DOHH2 (cell line): Measurements from ENCODE around the gene PCCA.

Source experiments
- H3F3A ChIP-seq: fragments of 200-600 bp; sonication (generic), shearing (Covaris generic); 2 replicates; pipeline ENCODE4 v1.6.0; 2016; ENCODE audit warnings: antibody characterized with exemption, mild to moderate bottlenecking; ENCODE audit not compliant: control insufficient read depth, insufficient read depth
- H3K27ac ChIP-seq: fragments of 200-600 bp; sonication (generic); 2 replicates; pipeline ENCODE4 v1.5.1; 2014; ENCODE audit warnings: low read depth, mild to moderate bottlenecking, low read length, moderate library complexity
- H3K27me3 ChIP-seq: fragments of 200-600 bp; sonication (generic); 2 replicates; pipeline ENCODE4 v1.6.1; 2014; ENCODE audit warnings: mild to moderate bottlenecking, low read length, mixed read lengths; ENCODE audit not compliant: control insufficient read depth
- H3K36me3 ChIP-seq: fragments of 200-600 bp; sonication (generic); 2 replicates; pipeline ENCODE4 v1.6.1; 2014; ENCODE audit warnings: mild to moderate bottlenecking, low read length, moderate library complexity, mixed read lengths; ENCODE audit not compliant: control insufficient read depth
- H3K4me1 ChIP-seq: fragments of 200-600 bp; sonication (generic); 2 replicates; pipeline ENCODE4 v1.6.1; 2014; ENCODE audit warnings: mild to moderate bottlenecking, low read length, mixed read lengths; ENCODE audit not compliant: control insufficient read depth
- H3K4me2 ChIP-seq: fragments of 200-600 bp; sonication (generic); 2 replicates; pipeline ENCODE4 v1.6.0; 2014; ENCODE audit warnings: mild to moderate bottlenecking, low read length, moderate library complexity
- H3K4me3 ChIP-seq: fragments of 200-600 bp; sonication (generic); 2 replicates; pipeline ENCODE4 v1.5.1; 2014; ENCODE audit warnings: mild to moderate bottlenecking, low read length, mixed read lengths
- H3K79me2 ChIP-seq: fragments of 200-600 bp; sonication (generic); 2 replicates; pipeline ENCODE4 v1.6.1; 2014; ENCODE audit warnings: mild to moderate bottlenecking, low read length, mixed read lengths; ENCODE audit not compliant: control insufficient read depth
- H3K9me2 ChIP-seq: fragments of 200-600 bp; sonication (generic); replicated peaks from 2 replicates; pipeline ENCODE4 v1.6.1; 2014; ENCODE audit warnings: mild to moderate bottlenecking, low read length, mixed read lengths; ENCODE audit not compliant: control insufficient read depth
- H3K9me3 ChIP-seq: fragments of 200-600 bp; sonication (generic); 2 replicates; pipeline ENCODE4 v1.6.1; 2014; ENCODE audit warnings: antibody characterized with exemption, low read length, mixed read lengths; ENCODE audit not compliant: control insufficient read depth, insufficient read depth
- H4K20me1 ChIP-seq: fragments of 200-600 bp; sonication (generic); 2 replicates; pipeline ENCODE4 v1.6.0; 2014; ENCODE audit warnings: low read depth, mild to moderate bottlenecking, antibody characterized with exemption, low read length, moderate library complexity; ENCODE audit not compliant: control insufficient read depth, insufficient read depth
- EZH2phosphoT487 ChIP-seq: fragments of 200-600 bp; sonication (generic); IDR thresholded peaks from 2 replicates; pipeline ENCODE4 v1.6.1; 2017; ENCODE audit warnings: borderline replicate concordance, mild to moderate bottlenecking, antibody characterized with exemption, low read length, moderate library complexity, mixed read lengths
- TF ChIP-seq, protein P1 (sequence below): fragments of 200-600 bp; sonication (generic); IDR thresholded peaks from one replicate; pipeline ENCODE4 v1.5.1; 2014; ENCODE audit warnings: antibody characterized with exemption, mild to moderate bottlenecking, low read depth, low read length; ENCODE audit not compliant: poor library complexity, severe bottlenecking

PCCA gene

GRCh38 chr13:100063333-100063732, 25.6 kb upstream of the PCCA start:
- no peaks in the 10 kb centered on the region for H4K20me1 ChIP-seq
- H3K4me2 ChIP-seq: no peak overlapping the region
- no peaks in the 10 kb centered on the region for H3K4me1 ChIP-seq
- no peaks in the 10 kb centered on the region for H3K79me2 ChIP-seq
- no peak overlapping the region for H3K27ac ChIP-seq
- peaks cover 3% of the 10 kb centered on the region; the same call in 1 of the 2 replicates for H3K9me3 ChIP-seq
- H3F3A ChIP-seq: no peaks in the 10 kb centered on the region
- H3K9me2 ChIP-seq: no peaks in the 10 kb centered on the region
- no peak overlapping the region for H3K4me3 ChIP-seq
- no peaks in the 10 kb centered on the region for H3K27me3 ChIP-seq
- TF ChIP-seq EZH2phosphoT487: no peak
- TF ChIP-seq, protein P1, sequence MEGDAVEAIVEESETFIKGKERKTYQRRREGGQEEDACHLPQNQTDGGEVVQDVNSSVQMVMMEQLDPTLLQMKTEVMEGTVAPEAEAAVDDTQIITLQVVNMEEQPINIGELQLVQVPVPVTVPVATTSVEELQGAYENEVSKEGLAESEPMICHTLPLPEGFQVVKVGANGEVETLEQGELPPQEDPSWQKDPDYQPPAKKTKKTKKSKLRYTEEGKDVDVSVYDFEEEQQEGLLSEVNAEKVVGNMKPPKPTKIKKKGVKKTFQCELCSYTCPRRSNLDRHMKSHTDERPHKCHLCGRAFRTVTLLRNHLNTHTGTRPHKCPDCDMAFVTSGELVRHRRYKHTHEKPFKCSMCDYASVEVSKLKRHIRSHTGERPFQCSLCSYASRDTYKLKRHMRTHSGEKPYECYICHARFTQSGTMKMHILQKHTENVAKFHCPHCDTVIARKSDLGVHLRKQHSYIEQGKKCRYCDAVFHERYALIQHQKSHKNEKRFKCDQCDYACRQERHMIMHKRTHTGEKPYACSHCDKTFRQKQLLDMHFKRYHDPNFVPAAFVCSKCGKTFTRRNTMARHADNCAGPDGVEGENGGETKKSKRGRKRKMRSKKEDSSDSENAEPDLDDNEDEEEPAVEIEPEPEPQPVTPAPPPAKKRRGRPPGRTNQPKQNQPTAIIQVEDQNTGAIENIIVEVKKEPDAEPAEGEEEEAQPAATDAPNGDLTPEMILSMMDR: no peak
- H3K36me3 ChIP-seq: no peaks in the 10 kb centered on the region

GRCh38 chr13:100063906-100064305, 25.0 kb upstream of the PCCA start:
- Histone ChIP-seq H3K4me2 (no peak overlapping the region), H3K4me3 (no peak overlapping the region), H3K9me3 (no peaks in the 10 kb centered on the region), H3K27ac (no peak overlapping the region), H3K36me3 (no peaks in the 10 kb centered on the region), H4K20me1 (no peaks in the 10 kb centered on the region), H3K4me1 (no peaks in the 10 kb centered on the region), H3K9me2 (no peaks in the 10 kb centered on the region), H3K79me2 (no peaks in the 10 kb centered on the region), H3F3A (no peaks in the 10 kb centered on the region), H3K27me3 (no peaks in the 10 kb centered on the region)
- no peak for TF ChIP-seq EZH2phosphoT487
- TF ChIP-seq, protein P1: no peak

DNA sequence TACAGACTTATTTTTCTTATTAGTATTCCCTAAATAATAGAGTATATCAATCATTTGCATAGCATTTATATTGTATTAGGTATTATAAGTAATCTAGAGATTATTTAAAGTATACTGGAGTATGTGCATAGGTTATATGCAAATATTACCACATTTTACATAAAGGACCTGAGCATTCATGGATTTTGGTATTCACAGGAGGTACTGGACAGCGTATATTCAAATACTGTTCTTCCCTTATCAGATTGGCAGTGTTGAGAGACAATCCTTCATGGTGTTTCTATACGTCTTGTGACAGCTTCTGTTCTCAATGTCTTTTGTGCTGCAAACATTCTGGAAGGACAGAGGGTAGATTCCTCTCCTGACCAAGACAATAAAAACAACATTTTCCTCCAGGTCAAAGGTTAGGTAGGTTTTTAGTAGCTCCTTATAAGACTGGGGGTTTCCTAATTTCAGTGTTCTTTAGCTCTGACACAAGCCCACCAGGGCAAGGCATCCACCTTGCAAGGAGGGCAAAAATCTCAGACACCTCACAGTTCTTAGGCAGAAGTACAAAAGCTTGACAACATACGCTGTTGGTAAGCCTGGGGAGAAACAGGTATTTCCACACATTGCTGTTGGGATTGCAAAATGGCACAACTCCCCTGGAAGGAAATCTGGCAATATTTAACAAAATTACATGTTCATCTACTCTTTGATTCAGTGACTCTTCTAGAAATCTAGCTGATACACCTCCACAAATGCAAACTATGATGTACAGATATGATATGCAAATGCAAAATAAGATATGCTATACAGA, 20.6 kb upstream of the PCCA start:
- no peak for TF ChIP-seq EZH2phosphoT487
- TF ChIP-seq, protein P1: no peak
- H3K4me2 ChIP-seq: no peak overlapping the region

More for the DNA sequence above, 20.6 kb upstream of the PCCA start:
- Histone ChIP-seq H3F3A (no peaks in the 10 kb centered on the region), H3K4me1 (no peaks in the 10 kb centered on the region), H3K4me3 (no peak overlapping the region), H3K27ac (no peak overlapping the region), H3K27me3 (no peaks in the 10 kb centered on the region), H3K36me3 (no peaks in the 10 kb centered on the region), H3K79me2 (no peaks in the 10 kb centered on the region), H3K9me3 (no peaks in the 10 kb centered on the region), H3K9me2 (no peaks in the 10 kb centered on the region), H4K20me1 (no peaks in the 10 kb centered on the region)
